Prostate gland (tissue), 2 donors: ENCODE results near the gene PLA2G4A. TPM values are rescaled to one million over a fixed set of nuclear protein-coding genes. Genes with fewer than 3 reads are reported as not detected.

Experiments
- DNase-seq: peaks from one replicate; pipeline ENCODE4 v3.0.0-alpha.2; 2019; ENCODE audit warnings: low spot score
- H3K27ac ChIP-seq, 2 donors: fragments of 200-600 bp; sonication (generic); 2 replicates each; pipeline ENCODE4 v1.5.1; 2017 to 2019
- H3K27me3 ChIP-seq: fragments of 200-600 bp; sonication (generic); replicated peaks from 2 replicates; pipeline ENCODE4 v1.5.1; 2019; ENCODE audit not compliant: insufficient read depth
- H3K36me3 ChIP-seq, 2 donors: fragments of 200-600 bp; sonication (generic); 1 replicate in 1 of 2; 2 replicates in 1 of 2; pipeline versions ENCODE4 v1.5.1 to v1.8.1; 2017 to 2019
- H3K4me1 ChIP-seq: fragments of 200-600 bp; sonication (generic); replicated peaks from 2 replicates; pipeline ENCODE4 v1.5.1; 2019
- H3K4me3 ChIP-seq, 2 donors: fragments of 200-600 bp; sonication (generic); 2 replicates each; pipeline ENCODE4 v1.5.1; 2017 to 2019
- H3K9me3 ChIP-seq: fragments of 200-600 bp; sonication (generic); 2 replicates; pipeline ENCODE4 v1.5.1; 2017
- CTCF ChIP-seq, 4 experiments: fragments of 200-600 bp in 2 of 4; fragments of 450-650 bp in 2 of 4; sonication (generic) in 2 of 4; IDR thresholded peaks; 1 replicate in 3 of 4; 2 replicates in 1 of 4; pipeline ENCODE4 v1.5.1; 2016 to 2019; ENCODE audit warnings: antibody characterized with exemption in 4 of 4, mild to moderate bottlenecking in 2 of 4, moderate library complexity in 2 of 4
- POLR2A ChIP-seq: fragments of 450-650 bp; IDR thresholded peaks from one replicate; pipeline ENCODE4 v1.6.1; 2016; ENCODE audit warnings: antibody characterized with exemption, mild to moderate bottlenecking
- POLR2AphosphoS5 ChIP-seq: sonication (generic); formaldehyde crosslinking; IDR thresholded peaks from one replicate; pipeline ENCODE4 v1.6.1; 2017; ENCODE audit warnings: antibody characterized with exemption
- WGBS: methylation state at CpG from one replicate; pipeline ENCODE4 v1.1.5; 2018; 5-methylcytosine and 5-hydroxymethylcytosine counted together
- intact Hi-C: fragments of 100-400 bp; cut with DNase I; formaldehyde crosslinking; loops from one replicate; pipeline ENCODE4 v1.14.2; 2022
- total RNA-seq, 2 donors: library from RNA; depleted of rRNA; stranded (reverse); fragments of >200 nt; gene quantifications; one replicate each; pipeline ENCODE4 v1.1.0, GENCODE V29; 2016

The PLA2G4A gene
- total RNA-seq, 2 donors from 2014 or later, result 6.1 to 8.8 TPM

- no peaks in the 10 kb centered on the region for H3K36me3 ChIP-seq
- no peaks in the 10 kb centered on the region for H3K4me1 ChIP-seq
- intact Hi-C loops, result no loop called here
- no peak for DNase-seq
- 67% methylated on average over 4 of the region's 4 CpGs for WGBS
- H3K9me3 ChIP-seq, result no peaks in the 10 kb centered on the region
- H3K27ac ChIP-seq, result no peak overlapping the region
- TF ChIP-seq CTCF (IDR thresholded peaks at IDR 0.05) (no peak), POLR2A (no peak), POLR2AphosphoS5 (no peak)
- no peaks in the 10 kb centered on the region for H3K27me3 ChIP-seq
- H3K4me3 ChIP-seq, result no peak overlapping the region
These were observed 119.8 kb downstream of the PLA2G4A start for GRCh38 chr1:186948535-186948934.

GRCh38 chr1:186949173-186949572 lies 120.4 kb downstream of the PLA2G4A start:
- intact Hi-C loops, result no loop called here
- H3K27me3 ChIP-seq, result no peaks in the 10 kb centered on the region
- no peaks in the 10 kb centered on the region for H3K4me1 ChIP-seq
- no peak for DNase-seq
- no peaks in the 10 kb centered on the region for H3K9me3 ChIP-seq
- H3K36me3 ChIP-seq, result no peaks in the 10 kb centered on the region
- no peak overlapping the region for H3K27ac ChIP-seq
- WGBS, result 41% methylated on average over 1 of the region's 1 CpG
- H3K4me3 ChIP-seq, result no peak overlapping the region
- TF ChIP-seq POLR2AphosphoS5, result no peak
- no peak for TF ChIP-seq POLR2A
- no peak for TF ChIP-seq CTCF (IDR thresholded peaks at IDR 0.05)

GRCh38 chr1:186950547-186950946 lies 121.8 kb downstream of the PLA2G4A start:
- Histone ChIP-seq H3K9me3 (no peaks in the 10 kb centered on the region), H3K4me1 (no peaks in the 10 kb centered on the region), H3K27ac (no peak overlapping the region), H3K36me3 (no peaks in the 10 kb centered on the region), H3K27me3 (no peaks in the 10 kb centered on the region), H3K4me3 (no peak overlapping the region)
- no peak for TF ChIP-seq POLR2A
- 66% methylated on average over 4 of the region's 4 CpGs for WGBS
- no peak for DNase-seq
- intact Hi-C loops, result no loop called here

GRCh38 chr1:186953876-186954275 lies 125.1 kb downstream of the PLA2G4A start:
- H3K9me3 ChIP-seq, result no peaks in the 10 kb centered on the region
- no peaks in the 10 kb centered on the region for H3K4me1 ChIP-seq
- H3K27me3 ChIP-seq, result no peaks in the 10 kb centered on the region
- TF ChIP-seq POLR2AphosphoS5 (no peak), POLR2A (no peak), CTCF (IDR thresholded peaks at IDR 0.05) (no peak)
- DNase-seq, result no peak
- H3K4me3 ChIP-seq, result no peak overlapping the region
- 51% methylated on average over 2 of the region's 2 CpGs for WGBS
- intact Hi-C loops, result no loop called here
- no peaks in the 10 kb centered on the region for H3K36me3 ChIP-seq
- H3K27ac ChIP-seq, result no peak overlapping the region

- no peaks in the 10 kb centered on the region for H3K9me3 ChIP-seq
- H3K4me1 ChIP-seq, result no peaks in the 10 kb centered on the region
- H3K4me3 ChIP-seq, result no peak overlapping the region
- no peaks in the 10 kb centered on the region for H3K36me3 ChIP-seq
- H3K27me3 ChIP-seq, result no peaks in the 10 kb centered on the region
- intact Hi-C loops, result no loop called here
- no peak overlapping the region for H3K27ac ChIP-seq
- no peak for TF ChIP-seq CTCF (IDR thresholded peaks at IDR 0.05)
- no peak for TF ChIP-seq POLR2AphosphoS5
- TF ChIP-seq POLR2A, result no peak
- no peak for DNase-seq
- 69% methylated on average over 2 of the region's 2 CpGs for WGBS
These were observed 128.6 kb downstream of the PLA2G4A start for GRCh38 chr1:186957314-186957713.
